HG03521 (cell line): Measurements from ENCODE around the gene PLPP7.
"Not testable (repeated sequence)": the region's sequence is repeated elsewhere in the genome, so short reads cannot be mapped to it uniquely, and the experiment has no call there.

Source experiments
- ATAC-seq: cut with Tn5 transposase; IDR thresholded peaks from one replicate; pipeline ENCODE4 v1.9.1; 2021; ENCODE audit warnings: mild to moderate bottlenecking, moderate library complexity; ENCODE audit not compliant: unreplicated experiment

The PLPP7 gene

GRCh38 chr9:131324736-131325679 lies 35.5 kb downstream of the PLPP7 start:
- ATAC-seq = no peak

- no peak for ATAC-seq
These were observed 39.7 kb downstream of the PLPP7 start for GRCh38 chr9:131329241-131329641.

DNA sequence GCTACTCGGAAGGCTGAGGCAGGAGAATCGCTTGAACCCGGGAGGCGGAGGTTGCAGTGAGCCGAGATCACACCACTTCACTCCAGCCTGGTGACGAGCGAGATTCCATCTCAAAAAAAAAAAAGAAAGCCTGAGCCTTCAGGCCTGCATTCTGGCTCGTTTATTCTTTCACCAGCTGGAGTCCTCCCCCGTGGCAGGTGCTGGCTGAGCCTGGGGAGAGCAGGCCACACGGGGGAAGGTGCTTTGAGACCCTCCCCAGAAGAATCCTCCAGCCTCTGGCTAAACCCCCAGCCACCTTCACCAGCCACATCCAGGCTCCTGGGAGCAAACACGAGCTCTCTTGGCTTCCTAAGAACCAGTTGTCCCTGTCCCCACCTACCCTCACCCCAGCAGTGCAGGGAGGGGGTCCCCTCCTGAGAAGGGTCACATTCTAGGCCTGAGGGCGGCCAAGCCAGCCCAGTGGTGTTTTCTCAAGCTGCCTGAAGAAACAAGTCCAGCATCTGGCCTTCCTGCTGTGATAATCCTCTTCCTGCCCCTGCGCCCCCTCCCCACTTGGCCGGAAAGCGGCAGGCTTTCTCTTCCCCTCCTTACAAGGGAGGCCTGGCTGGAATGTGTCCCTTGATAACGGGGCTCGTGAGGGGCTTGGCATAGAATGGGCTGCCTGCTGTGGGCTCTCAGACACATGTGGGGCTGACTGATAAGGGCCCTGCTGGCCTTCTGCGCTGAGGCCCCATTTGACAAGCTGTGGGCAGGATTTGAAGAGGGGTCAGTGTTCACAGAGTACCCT lies 41.5 kb downstream of the PLPP7 start:
- no peak for ATAC-seq

DNA sequence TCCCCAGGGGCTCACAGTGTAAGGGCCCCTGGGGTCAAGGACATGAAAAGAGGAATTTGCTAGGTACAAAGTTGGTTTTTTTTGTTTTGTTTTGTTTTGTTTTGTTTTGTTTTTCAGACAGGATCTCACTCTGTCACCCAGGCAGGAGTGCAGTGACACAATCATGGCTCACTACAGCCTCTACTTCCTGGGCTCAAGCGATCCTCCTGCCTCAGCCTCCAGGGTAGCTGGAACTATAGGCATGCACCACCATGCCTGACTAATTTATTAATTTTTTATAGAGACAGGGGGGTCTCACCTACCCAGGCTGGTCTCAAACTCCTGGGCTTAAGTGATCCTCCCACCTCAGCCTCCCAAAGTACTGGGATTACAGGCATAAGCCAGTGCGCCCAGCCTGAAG lies 42.5 kb downstream of the PLPP7 start:
- not testable (repeated sequence) for ATAC-seq

GRCh38 chr9:131333771-131334628 lies 44.5 kb downstream of the PLPP7 start:
- no peak for ATAC-seq

GRCh38 chr9:131334629-131335367 lies 45.3 kb downstream of the PLPP7 start:
- ATAC-seq = no peak

- no peak for ATAC-seq
These were observed 45.8 kb downstream of the PLPP7 start for GRCh38 chr9:131335368-131335755.

DNA sequence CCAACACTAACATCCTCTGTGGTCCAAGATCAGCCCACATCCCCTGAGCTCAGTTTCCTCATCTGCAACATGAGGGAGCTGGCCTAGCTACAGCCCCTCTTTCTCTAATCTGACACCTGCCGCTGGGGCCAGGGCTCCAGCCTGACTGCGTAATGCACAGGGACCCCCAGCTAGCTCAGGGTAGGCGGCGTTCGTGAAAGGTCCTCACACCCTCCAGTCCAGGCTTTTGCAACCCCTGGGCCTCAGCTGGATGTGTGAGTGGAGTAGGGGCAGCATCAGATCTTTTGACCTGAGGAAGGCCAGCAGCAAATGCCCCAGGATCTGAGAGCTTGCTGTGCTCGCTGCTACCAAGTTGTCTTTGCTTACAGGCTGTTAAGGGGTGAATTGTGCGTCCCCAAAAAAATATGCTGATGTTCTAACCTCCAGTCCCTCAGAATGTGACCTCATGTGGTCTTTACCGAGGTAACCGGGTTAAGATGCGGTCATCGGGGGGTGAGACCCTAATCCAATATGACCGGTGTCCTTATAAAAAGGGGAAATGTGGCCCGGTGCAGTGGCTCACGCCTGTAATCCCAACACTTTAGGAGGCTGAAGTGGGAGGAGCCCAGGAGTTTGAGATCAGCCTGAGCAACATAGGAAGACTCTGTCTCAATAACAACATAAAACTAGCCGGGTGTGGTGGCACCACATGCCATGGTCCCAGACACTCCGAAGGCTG lies 47.8 kb downstream of the PLPP7 start:
- no peak for ATAC-seq

- ATAC-seq = not testable (repeated sequence)
These were observed 49.7 kb downstream of the PLPP7 start for GRCh38 chr9:131339212-131339611.

DNA sequence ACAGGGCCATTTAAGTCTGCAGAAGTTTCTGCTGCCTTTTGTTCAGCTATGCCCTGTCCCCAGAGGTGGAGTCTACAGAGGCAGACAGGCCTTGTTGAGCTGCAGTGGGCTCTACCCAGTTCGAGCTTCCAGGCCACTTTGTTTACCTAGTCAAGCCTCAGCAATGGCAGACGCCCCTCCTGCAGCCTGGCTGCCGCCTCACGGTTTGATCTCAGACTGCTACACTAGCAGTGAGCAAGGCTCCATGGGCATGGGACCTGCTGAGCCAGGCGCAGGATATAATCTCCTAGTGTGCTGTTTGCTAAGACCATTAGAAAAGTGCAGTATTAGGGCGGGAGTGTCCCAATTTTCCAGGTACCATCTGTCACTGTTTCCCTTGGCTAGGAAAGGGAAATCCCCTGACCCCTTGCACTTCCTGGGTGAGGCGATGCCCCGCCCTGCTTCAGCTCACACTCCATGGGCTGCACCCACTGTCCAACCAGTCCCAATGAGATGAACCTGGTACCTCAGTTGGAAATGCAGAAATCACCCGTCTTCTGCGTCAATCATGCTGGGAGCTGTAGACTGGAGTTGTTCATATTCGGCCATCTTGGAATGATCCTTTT lies 55.5 kb downstream of the PLPP7 start:
- ATAC-seq = not testable (repeated sequence)

DNA sequence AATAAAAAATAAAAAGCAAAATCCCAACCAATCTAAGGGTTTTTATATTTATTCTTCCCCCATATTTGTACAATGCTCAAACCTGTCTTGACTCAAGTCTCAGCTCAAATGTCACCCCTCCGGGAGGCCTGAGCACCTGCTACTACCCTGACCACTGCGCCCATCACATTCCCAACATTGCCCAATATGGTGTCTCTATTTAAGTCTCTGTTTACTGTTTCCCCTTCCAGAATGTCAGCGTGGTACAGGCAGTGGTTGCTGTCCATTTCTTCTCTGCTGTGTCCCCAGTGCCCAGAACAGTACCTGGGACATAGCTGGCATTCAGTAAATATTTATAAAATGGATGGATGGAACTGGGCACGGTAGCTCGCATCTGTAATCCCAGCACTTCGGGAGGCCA lies 57.0 kb downstream of the PLPP7 start:
- no peak for ATAC-seq

DNA sequence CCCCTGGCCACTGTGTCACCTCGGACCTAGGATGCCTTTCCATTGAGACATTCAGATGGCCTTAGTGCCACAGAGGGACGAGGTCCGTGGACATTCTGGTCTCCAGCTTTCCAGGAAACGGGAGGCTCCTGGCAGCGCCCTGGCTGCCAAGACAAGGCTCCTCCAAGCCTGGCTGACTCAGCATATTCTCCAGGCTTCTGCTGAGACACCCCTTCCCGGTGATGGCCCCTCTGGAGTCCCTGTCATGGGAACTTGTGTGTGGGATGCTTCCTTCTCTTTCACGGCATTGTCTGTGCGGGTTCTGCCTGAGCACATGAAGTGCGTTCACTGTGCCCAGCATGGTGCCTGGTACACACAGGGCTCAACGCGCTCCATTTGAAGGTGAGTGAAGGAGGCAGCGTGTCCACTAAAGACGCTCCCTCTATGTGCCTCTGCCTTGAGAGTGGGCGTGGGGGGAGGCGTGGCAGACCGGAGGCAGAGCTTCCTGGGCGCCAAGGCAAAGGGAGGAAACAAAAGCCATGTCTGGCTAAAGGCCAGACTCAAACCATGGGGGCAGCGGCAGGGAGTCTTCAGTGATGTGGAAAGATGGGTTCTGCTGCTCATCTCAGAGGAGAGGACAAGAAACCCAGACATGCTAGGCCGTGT lies 58.0 kb downstream of the PLPP7 start:
- ATAC-seq = no peak

DNA sequence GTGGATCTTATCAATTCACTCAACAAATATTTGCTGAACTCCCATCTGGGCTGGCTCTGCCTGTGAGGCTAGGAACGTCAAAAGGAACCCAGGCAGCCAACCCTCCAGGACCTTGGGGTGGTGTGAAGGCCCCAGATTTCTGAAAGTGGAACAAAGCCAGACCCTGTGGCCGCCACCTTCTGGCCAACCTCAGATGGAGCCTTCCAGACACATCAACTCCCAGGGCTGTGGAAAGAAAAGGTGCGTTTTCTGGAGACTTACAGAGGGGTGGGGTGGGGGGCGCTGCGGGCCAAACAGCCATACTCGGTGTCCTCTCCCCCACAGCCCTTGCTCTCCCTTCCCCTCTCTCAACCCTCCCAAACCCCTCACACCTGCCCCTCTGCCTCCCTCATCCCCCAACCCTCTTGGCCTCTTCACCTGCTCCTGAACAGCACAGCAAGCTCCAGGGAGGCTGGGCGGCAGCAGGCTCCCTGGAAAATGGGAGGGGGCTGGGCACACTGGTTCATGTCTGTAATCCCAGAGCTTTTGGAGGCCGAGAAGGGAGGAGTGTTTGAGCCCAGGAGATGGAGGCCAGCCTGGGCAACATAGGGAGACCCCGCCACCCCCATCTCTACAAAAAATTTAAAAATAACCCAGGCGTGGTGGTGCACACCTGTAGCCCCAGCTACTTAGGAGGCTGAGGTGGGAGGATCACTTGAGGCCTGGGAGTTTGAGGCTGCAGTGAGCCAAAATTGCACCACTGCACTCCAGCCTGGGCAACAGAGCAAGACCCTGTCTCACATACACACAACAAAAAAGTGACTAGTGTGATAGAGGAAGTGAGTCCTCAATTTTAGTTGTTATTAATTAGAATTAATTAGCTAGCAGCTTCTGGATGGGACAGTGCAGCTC lies 59.4 kb downstream of the PLPP7 start:
- ATAC-seq = no peak

- no peak for ATAC-seq
These were observed 60.0 kb downstream of the PLPP7 start for GRCh38 chr9:131349522-131349880.

DNA sequence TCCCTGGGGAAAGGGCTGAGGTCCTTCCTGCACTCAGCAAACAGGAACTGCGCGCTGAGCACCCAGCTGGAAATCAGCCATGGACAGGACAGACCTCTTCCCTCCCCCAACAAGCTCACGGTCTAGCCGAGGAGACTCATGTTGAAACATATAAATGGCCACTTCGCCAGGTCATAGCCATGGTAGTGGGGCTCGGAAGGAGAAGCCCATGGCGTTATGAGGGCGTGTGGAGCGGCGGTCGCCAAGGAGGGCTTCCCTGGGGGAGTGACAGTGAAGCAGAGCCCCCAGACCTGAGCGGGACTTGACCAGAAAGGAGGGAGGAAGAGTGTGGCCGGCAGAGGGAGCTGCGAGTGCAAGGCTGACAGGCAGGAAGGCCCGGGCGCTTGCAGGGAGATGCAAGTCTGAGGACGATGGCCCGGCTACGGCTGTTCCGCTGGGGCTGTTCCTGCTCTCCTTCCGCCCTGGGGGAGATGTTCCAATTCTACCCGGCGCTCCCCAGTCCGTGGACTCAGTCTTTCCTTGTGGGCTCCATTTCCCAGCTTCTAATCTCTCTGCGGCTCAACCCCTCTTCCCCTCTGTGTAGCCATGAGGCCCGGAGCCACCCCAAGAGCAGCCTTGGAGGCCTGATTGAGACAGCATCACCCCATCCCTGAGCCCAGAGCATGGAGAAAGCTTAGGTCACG lies 60.5 kb downstream of the PLPP7 start:
- ATAC-seq = no peak

- ATAC-seq = not testable (repeated sequence)
These were observed 67.0 kb downstream of the PLPP7 start for GRCh38 chr9:131356479-131356878.

DNA sequence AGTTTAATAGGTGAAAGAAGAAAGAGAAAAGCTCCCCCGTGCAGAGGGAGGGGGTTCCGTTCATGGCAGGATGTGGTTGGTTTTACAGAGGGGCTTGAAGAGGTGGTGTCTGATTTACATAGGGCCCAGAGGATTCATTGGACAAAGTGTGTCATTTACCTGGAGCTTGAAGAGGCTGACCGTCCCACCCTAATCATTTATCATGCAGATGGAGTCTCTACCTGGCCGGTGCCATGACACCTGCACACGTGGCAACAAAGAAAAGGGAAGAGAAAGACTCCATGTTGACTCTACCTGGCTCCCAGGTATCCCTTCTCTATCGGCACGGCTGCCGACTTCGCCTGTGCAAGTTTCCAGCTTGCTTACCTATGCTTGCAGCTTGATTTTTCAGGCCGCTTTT lies 69.0 kb downstream of the PLPP7 start:
- no peak for ATAC-seq
